Erythroblast (primary cell): ENCODE data around the gene MEAF6.

Experiments
- GATA1 ChIP-seq: IDR thresholded peaks from 2 replicates; pipeline ENCODE4 v1.6.1; 2011; ENCODE audit warnings: low read depth, mild to moderate bottlenecking, control low read depth, low read length, moderate library complexity
- POLR2A ChIP-seq: IDR thresholded peaks from 2 replicates; pipeline ENCODE4 v1.6.1; 2011; ENCODE audit warnings: mild to moderate bottlenecking, low read length

- TF ChIP-seq POLR2A (no peak), GATA1 (no peak)
Measured at GRCh38 chr1:37506740-37507139, 7.8 kb downstream of the MEAF6 start.
